GM19395 (cell line): ENCODE results near the gene ITPKB.
"Not testable (repeated sequence)": the region's sequence is repeated elsewhere in the genome, so short reads cannot be mapped to it uniquely, and the experiment has no call there.

Source experiments
- ATAC-seq: cut with Tn5 transposase; IDR thresholded peaks from one replicate; pipeline ENCODE4 v1.9.1; 2021; ENCODE audit warnings: mild to moderate bottlenecking, moderate library complexity; ENCODE audit not compliant: unreplicated experiment

ITPKB gene

GRCh38 chr1:226738995-226739695 is at the start of gene ITPKB:
Gene ITPKB, minus strand, starts transcription at chr1:226739282. Its CDS starts 1,824 bp downstream, at chr1:226737458.
- ATAC-seq = peak; percentile 30

- ATAC-seq = no peak
Measured at GRCh38 chr1:226787638-226788037, 48.6 kb upstream of the ITPKB start.

- ATAC-seq = no peak
Measured at GRCh38 chr1:226787071-226787470, 48.0 kb upstream of the ITPKB start.

- peak; percentile 78 for ATAC-seq
Measured at GRCh38 chr1:226786550-226786949, 47.5 kb upstream of the ITPKB start.

GRCh38 chr1:226785805-226786204 is 46.7 kb upstream of the ITPKB start:
- ATAC-seq = no peak

- ATAC-seq = no peak
Measured at GRCh38 chr1:226784081-226785049, 45.3 kb upstream of the ITPKB start.

GRCh38 chr1:226782845-226783601 is 43.9 kb upstream of the ITPKB start:
- ATAC-seq = no peak

- ATAC-seq = no peak
Measured at GRCh38 chr1:226781937-226782609, 43.0 kb upstream of the ITPKB start.

- no peak for ATAC-seq
Measured at GRCh38 chr1:226779561-226779960, 40.5 kb upstream of the ITPKB start.

- ATAC-seq = no peak
Measured at GRCh38 chr1:226778657-226779058, 39.6 kb upstream of the ITPKB start.

- no peak for ATAC-seq
Measured at GRCh38 chr1:226776975-226777374, 37.9 kb upstream of the ITPKB start.

GRCh38 chr1:226776066-226776465 is 37.0 kb upstream of the ITPKB start:
- no peak for ATAC-seq

- peak; percentile 91 for ATAC-seq
Measured at GRCh38 chr1:226772446-226773139, 33.5 kb upstream of the ITPKB start.

GRCh38 chr1:226767170-226767569 is 28.1 kb upstream of the ITPKB start:
- not testable (repeated sequence) for ATAC-seq

- no peak for ATAC-seq
Measured at GRCh38 chr1:226766565-226766964, 27.5 kb upstream of the ITPKB start.

- ATAC-seq = peak; percentile 94
Measured at GRCh38 chr1:226764533-226764932, 25.5 kb upstream of the ITPKB start.

GRCh38 chr1:226763905-226764264 is 24.8 kb upstream of the ITPKB start:
- ATAC-seq = no peak

- no peak for ATAC-seq
Measured at GRCh38 chr1:226762988-226763904, 24.2 kb upstream of the ITPKB start.

- no peak for ATAC-seq
Measured at GRCh38 chr1:226762055-226762454, 23.0 kb upstream of the ITPKB start.
